GM19455 (cell line): ENCODE measurements around the gene SOCS3.

Experiments
- ATAC-seq: cut with Tn5 transposase; IDR thresholded peaks from one replicate; pipeline ENCODE4 v1.9.1; 2021; ENCODE audit not compliant: unreplicated experiment

Gene SOCS3

GRCh38 chr17:78359997-78360370, at the start of gene SOCS3:
SOCS3 (minus strand) TSS chr17:78360077; CDS start chr17:78359095, 982 bp downstream.
- no peak for ATAC-seq

GRCh38 chr17:78409191-78409928, 49.5 kb upstream of the SOCS3 start:
- ATAC-seq: no peak

DNA sequence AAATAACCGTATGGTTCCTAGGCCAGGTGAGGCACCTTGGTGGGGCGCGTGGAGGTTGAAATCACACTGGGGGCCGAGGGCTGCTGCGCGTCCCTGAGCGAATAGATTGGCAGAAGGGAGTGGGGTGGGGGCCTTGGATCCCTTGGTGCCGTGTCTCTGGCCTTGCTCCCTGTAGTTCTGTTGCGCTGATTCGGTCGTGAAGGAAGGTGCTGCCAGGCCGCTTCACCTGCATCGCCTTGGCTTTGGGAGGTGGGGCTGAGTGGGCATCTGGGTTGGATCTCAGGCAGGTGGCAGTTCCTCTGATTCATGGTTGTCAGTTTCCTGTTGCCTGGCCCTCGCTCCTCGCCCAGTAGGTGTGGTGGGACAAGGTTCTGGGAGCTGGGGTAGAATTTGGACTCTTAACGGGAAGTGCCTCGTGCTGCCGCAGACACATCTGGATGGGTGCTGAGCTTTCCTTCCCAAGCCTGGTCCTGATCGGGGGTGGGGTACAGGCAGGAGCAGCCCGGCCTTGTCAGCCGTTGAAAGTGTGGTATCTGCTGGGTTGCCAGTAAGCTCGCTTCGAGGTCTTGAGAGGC, 48.7 kb upstream of the SOCS3 start:
- ATAC-seq: no peak

- no peak for ATAC-seq
These were observed 47.6 kb upstream of the SOCS3 start for GRCh38 chr17:78407387-78408000.

DNA sequence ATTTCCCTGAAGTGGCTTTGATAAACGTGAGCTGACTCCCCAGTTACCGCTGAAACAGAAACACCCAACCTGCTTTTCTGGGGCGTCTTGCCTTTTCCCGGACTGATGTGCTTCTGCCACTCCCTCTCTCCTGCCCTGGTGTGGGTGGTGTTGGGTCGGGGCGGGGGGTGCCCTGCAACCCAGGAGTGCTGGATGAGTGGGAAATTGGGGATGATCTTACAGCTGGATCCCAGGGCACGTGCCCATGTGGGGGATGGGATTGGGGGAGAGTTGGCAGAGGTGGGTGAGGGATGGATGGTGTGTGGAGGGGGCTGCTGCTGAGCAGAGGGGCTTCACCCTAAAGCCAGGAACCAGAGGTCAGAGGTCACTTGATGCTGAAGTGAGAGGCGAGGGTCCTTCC, 47.0 kb upstream of the SOCS3 start:
- no peak for ATAC-seq

- no peak for ATAC-seq
These were observed 46.5 kb upstream of the SOCS3 start for GRCh38 chr17:78406396-78406795.

DNA sequence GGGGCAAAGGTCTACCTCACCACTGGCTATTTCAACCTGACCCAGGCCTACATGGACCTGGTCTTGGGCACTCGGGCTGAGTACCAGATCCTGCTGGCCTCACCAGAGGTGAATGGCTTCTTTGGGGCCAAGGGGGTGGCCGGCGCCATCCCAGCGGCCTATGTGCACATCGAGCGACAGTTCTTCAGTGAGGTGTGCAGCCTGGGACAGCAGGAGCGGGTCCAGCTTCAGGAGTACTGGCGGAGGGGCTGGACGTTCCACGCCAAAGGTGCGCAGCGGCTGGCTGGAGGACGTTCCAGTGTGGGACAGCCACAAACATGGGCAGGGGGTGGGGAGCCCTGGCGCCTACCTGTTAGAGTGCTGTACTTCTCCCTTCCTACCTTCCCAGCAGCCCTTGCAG, 43.9 kb upstream of the SOCS3 start:
- no peak for ATAC-seq

DNA sequence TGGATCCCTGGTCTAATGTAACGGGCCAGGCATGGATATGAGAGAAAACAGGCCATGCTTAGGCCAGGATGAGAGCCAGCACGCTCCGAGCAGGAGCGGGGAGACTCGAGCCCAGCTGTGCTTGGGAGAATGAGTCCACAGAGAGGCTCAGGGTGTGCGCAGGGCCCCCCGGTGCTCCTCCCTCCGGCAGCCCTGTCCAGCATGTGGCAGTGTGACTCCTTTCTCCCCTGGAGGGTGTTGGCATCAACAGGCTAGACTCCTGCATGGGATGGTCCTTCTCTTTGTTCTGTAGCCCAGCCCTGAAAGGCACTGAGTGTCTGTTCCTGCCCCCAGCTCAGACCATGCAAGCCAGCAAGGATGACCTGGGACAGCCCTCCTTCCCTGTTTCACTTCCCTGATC, 42.0 kb upstream of the SOCS3 start:
- ATAC-seq: no peak

- no peak for ATAC-seq
These were observed 41.4 kb upstream of the SOCS3 start for GRCh38 chr17:78401246-78401645.

GRCh38 chr17:78400581-78401240, 40.8 kb upstream of the SOCS3 start:
- no peak for ATAC-seq

- no peak for ATAC-seq
These were observed 39.8 kb upstream of the SOCS3 start for GRCh38 chr17:78399693-78400144.

GRCh38 chr17:78399028-78399692, 39.3 kb upstream of the SOCS3 start:
- ATAC-seq: no peak

- no peak for ATAC-seq
These were observed 38.5 kb upstream of the SOCS3 start for GRCh38 chr17:78398390-78398789.

GRCh38 chr17:78397681-78398101, 37.8 kb upstream of the SOCS3 start:
- no peak for ATAC-seq

GRCh38 chr17:78396441-78397337, 36.8 kb upstream of the SOCS3 start:
- no peak for ATAC-seq

GRCh38 chr17:78395155-78395554, 35.3 kb upstream of the SOCS3 start:
- no peak for ATAC-seq

DNA sequence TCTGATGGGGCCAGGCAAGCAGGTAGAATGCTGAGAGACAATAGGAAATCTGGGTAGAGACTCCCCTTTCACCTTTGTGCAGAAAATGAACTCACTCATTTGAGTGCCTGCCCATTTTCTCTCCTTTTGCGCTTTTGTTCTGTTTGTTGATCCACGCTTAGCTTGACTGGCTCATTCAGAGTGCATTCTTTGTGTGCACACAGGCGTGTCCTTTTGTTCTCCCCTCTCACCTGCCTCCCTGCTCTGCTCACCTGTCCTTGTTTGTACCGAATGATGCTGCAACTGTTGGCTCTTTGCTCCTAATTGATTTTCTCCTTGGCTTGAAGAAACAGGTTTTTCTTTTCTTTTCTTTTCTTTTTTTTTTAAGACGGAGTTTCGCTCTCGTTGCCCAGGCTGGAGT, 34.3 kb upstream of the SOCS3 start:
- no peak for ATAC-seq

DNA sequence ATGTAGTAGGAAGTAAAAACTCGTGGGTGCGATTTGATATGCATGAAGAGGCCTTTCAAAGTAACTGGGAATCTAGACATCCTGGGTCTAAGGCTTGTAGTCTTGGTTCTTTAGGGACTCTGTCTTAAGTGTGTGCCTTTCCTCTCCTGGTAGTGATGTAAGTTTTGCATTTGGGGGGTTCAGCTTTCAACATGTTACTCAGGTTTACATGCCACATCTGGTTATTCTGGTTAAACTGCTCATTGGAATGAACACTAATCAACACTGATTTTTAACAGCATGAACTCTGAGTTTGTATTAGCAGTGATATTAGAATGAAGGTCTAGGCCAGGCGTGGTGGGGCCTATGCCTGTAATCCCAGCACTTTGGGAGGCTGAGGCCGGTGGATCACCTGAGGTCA, 33.7 kb upstream of the SOCS3 start:
- ATAC-seq: no peak

GRCh38 chr17:78392295-78392694, 32.4 kb upstream of the SOCS3 start:
- ATAC-seq: no peak

DNA sequence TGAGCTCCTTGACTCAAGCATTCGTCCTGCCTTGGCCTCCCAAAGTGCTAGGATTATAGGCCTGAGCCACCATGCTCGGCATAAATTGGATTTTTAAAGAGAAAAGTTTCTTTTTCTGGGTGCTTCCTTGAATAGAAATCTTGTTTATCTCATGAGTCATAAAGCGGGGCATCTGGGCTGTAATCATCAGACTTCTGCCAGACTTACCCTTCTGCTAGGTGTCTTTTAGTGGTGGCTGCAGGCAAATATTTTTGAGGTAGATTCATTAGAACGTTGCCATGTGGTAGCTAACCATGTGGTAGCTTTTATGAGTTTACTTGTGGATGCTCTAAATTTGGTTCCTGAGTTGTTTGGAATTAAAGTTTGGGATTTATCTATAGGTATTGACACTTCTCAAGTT, 32.0 kb upstream of the SOCS3 start:
- ATAC-seq: no peak
